Measurements from ENCODE around the gene TCF12.

DNA sequence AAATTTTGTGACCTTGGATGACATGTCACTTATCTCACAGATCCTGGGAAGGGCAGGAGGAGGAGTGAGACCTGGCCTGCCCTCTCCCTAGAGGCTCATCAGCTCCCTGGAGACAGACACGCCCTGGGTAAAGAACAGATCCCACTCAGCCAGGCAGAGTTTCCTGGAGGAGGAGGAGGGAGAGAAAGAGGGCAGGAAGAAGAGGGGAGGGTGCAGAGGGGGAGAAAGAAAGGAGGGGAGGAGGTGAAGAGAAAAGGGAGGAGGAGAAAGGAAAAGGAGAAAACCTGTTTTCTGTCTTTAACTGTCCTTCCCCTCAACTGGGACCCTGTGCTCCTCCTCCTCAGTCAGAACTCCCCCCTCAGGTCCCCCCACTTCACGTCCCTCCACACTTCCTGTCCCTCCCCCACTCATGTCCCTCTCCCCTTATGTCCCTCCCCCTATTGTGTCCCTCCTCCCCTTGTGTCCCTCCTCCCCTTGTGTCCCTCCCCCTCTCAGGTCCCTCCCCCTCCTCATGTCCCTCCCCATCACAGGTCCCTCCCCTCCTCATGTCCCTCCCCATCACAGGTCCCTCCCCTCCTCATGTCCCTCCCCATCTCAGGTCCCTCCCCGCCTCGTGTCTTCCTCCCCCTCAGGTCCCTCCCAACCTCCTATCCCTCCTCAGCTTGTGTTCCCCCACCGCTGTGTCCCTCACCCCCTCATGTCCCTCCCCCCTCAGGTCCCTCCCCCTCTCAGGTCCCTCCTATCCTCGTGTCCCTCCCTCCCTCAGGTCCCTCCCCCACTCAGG, 405.6 kb downstream of the TCF12 start:
- TF ChIP-seq, protein P1, sequence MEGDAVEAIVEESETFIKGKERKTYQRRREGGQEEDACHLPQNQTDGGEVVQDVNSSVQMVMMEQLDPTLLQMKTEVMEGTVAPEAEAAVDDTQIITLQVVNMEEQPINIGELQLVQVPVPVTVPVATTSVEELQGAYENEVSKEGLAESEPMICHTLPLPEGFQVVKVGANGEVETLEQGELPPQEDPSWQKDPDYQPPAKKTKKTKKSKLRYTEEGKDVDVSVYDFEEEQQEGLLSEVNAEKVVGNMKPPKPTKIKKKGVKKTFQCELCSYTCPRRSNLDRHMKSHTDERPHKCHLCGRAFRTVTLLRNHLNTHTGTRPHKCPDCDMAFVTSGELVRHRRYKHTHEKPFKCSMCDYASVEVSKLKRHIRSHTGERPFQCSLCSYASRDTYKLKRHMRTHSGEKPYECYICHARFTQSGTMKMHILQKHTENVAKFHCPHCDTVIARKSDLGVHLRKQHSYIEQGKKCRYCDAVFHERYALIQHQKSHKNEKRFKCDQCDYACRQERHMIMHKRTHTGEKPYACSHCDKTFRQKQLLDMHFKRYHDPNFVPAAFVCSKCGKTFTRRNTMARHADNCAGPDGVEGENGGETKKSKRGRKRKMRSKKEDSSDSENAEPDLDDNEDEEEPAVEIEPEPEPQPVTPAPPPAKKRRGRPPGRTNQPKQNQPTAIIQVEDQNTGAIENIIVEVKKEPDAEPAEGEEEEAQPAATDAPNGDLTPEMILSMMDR (IDR thresholded peaks at IDR 0.05): no peak
- no peak for TF ChIP-seq POLR2AphosphoS5 (IDR thresholded peaks at IDR 0.05; ENCODE audit: low read depth, low read length)
